HG02623 (cell line): Measurements from ENCODE around the gene TRAPPC11.

ENCODE experiments used
- ATAC-seq: cut with Tn5 transposase; IDR thresholded peaks from one replicate; pipeline ENCODE4 v1.9.1; 2021; ENCODE audit warnings: moderate library complexity; ENCODE audit not compliant: unreplicated experiment

Gene TRAPPC11

DNA sequence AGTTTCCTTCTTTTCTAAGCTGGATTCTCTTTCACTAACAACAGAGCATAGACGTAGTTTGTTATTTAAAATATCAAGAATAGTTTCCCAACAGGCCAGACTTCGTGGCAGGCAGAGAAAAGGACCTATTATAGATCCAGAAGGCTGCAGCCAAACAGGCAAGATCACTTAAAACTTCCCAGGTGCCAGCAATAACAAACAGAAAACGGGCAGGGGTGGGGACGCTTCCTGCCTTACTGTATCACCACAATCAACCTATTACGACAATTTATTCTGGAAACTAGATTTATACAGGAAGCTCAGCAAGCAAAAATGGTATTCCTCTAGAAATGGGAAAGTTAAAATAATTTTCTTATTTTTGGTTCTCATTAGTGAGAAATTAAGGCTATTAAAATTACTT, 22.2 kb upstream of the TRAPPC11 start:
- ATAC-seq = no peak

DNA sequence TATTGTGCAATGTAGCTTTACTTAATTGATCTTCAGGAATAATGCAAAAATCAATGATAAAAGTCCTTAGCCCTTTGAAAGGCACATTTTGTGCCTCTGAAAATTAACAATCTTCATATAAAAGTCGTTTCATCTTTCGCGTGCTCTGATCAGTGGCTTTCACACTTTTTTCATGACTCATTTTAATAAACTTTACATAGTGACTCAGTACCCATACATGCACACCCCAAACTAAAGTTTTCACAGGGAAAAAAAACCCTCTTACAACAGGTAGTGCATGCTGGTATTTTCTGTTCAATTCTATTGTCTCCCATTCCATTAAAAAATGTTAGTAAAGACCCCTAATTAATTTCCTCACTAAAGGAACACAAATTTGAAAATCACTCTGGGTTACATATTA, 21.6 kb upstream of the TRAPPC11 start:
- ATAC-seq = no peak

DNA sequence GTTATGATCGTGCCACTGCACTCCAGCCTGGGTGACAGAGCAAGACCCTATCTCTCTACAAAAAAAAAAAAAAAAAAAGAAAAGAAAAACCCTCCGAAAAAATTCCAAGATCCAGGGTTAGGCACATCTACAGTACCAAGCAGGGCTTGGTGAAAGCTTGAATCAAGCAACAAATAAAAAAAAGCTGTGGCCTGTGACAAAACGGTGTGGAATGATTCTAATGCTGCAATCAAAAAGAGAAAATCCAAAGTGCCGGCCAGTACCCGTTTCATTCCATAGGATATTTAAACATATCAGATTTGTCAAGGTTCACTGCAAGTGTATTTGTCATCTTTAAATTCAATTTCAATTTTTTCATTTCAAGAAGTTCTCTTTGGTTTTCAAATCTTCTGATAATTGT, 20.7 kb upstream of the TRAPPC11 start:
- no peak for ATAC-seq

DNA sequence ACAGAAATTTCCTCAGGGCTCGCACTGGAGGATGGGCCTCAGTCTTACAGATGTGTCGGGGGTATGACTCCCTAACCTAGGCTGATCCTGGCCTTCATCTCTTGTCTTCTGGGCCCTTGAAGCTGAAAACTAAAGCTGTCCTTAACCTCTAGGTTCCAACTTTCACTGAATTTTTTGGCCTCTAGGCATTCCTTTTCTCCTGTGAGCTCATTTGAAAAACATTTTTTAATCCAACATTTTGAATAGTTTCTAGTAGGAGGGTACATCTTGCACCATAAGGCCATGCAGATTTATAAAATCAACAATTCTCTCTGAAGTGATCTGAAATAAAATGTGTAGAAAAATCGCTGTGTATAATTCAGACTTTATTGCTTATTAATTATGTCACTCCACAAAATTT, 19.8 kb upstream of the TRAPPC11 start:
- ATAC-seq = no peak

DNA sequence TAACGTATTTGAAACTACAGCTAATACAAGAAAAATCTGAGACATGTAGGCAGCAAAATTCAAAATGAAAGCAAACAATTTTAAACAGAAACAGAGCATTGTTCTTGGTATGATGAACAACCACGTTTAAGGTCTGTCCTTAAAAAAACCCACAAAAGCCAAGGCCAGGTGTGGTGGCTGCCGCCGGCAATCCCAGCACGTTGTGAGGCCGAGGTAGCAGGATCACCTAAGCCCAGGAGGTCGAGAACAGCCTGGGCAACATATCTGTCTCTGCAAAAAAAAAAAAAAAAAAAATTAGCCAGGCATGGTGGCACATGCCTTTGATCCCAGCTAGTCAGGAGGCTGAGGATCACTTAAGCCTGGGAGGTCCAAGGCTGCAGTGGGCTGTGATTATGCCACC, 13.8 kb upstream of the TRAPPC11 start:
- no peak for ATAC-seq

DNA sequence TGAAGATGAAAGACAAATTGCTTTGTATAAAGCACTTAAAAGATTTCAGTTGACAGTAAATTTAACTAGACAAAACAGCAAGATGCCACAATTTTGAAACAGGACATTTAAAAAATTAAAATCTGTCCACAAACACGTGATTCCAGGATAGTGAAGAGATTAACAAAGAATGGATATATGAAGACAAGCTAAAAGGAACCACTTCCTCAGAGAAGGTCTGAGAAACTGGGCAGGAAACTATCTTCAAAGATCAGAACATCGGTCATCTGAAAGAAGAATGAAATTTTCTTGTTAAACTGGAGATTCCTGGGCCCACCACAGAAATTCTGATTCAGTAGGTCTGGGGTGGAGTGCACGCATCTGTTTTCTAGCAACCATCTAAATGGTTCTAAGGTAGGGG, 1.5 kb upstream of the TRAPPC11 start:
- ATAC-seq = no peak

DNA sequence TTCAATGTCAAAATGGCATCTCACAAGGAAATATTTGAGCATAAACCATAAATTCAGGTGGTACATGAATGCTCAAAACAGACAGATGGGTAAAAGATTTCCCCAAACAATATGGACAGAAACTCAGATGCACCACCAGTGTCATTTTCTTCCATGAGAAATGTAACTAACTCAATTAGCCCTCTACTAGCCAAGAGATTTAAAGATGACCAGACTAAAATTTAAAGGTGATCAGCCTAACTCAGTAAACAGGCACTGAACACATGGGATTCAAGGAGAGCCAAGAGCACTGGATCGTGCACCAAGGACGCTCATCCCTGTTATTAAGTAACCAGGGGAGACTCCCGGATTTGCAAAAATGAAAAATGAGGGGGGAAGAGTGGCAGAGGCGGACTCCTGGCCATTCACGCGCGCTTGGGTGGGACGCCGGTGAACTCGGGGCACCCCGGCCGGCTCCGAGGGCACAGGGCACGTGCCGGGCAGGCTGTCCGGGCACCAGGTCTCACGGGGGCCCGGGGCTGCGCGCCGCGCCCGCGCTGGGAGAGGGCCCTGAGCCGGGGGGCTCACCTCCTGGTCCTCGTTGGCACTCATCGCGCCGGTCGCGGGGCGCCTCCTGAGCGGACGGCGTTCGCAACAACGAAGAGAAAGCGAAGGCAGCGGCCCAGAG, 598 bp upstream of the TRAPPC11 start:
- ATAC-seq = no peak

DNA sequence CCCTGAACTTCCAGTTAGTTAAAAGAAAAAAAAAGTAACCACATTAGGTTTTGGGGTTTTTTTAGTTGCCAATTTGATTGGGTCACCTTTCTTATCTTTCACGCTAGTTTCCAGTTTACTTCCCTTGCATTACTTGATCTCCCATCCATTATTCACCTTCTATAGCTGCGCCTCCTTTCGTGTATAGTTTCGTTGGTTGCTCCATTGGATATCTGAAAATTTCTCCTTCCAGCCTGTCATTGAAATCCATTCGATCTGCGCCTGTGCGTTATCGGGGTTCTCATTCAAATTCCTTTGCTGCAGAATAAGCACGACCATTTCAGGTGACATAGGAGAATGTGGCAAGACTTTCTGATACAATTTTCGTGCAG, 764 bp downstream of the TRAPPC11 start:
- no peak for ATAC-seq

DNA sequence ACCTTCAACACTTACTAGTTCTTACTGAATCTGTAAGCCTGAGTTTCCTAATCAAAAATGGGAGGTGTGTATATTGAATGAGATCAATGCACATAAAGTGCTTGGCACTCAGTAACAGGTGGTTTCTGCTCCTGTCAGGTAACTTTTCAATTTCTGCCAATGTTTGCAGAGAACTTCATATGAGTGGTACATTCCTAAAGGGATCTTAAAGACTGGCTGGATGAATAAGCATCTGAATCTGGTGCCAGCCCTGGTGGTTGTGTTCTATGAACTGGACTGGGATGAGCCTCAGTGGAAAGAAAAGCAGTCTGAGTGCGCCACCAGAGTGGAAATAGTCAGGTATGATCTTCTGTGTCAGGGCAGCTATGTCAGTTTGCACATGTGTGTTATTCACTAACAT, 7.0 kb downstream of the TRAPPC11 start:
- no peak for ATAC-seq

DNA sequence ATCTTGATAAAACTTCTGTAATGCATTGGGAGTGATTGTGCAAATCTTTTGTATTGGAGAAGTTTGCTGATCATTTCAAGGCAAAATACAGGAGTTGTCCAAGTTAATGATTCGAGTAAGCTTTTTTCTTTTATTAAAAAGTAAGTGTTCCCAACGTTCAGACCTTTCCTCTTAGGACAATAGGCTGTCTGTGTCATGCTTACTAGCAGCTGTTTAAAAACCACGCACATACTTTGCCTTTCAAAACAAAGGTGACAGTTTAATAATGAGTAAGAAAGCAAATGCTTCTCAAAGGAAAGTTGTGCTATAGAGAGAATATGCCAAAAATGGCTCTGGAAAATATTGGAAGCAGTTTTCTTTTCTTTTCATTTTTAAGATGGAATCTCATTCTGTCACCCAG, 11.2 kb downstream of the TRAPPC11 start:
- no peak for ATAC-seq

DNA sequence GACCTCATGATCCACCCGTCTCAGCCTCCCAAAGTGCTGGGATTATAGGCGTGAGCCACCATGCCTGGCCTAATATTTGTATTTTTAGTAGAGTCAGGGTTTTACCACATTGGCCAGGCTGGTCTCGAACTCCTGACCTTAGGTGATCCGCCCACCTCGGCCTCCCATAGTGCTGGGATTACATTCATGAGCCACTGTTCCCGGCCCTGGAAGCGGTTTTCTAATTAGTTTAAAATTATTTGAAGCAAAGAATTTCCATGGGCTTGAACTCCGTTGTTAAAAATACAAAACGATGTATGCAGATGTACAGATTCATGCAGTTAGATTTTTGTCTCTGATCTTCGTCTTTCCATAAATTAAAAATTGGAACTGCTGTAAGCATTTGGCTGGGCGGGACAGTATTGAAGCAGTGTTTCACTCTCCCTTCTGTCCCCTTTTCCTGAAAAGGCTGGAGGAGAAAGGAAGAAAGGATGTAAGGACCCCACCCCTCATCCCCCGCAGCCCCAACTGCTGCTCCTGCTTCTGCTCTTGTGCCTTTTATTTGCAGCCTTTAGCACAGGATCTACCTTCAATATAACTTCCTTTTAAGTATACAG, 12.0 kb downstream of the TRAPPC11 start:
- no peak for ATAC-seq

DNA sequence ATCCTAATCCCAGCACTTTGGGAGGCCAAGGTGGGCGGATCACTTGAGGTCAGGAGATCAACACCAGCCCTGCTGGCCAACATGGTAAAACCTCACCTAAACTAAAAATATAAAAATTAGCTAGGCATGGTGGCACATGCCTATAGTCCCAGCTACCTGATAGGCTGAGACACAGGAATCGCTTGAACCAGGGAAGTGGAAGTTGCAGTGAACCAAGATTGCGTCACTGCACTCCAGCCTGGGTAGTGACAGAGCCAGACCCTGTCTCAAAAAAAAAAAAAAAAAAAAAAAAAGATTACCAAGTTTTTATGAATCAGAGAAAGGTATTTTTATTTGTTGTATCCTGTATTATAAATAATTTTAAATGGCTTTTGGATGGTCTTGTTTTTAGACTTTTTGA, 15.1 kb downstream of the TRAPPC11 start:
- no peak for ATAC-seq

DNA sequence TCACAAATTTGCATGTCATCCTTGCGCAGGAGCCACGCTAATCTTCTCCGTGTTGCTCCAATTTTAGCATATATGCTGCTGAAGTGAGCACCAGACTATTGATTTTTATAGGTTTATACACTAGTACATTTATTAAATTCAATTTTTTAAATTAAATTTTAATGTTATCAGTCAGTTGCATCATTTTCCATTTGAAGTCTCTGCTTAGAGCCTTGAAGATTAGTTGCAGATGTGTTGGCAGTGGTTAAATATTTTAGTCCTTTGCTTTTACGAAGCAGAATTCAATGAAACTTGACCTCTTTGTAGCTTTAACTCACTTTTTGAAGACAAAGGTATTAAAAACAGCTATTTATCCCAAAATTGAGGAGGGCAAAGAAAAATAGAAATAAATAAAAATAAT, 16.5 kb downstream of the TRAPPC11 start:
- no peak for ATAC-seq

DNA sequence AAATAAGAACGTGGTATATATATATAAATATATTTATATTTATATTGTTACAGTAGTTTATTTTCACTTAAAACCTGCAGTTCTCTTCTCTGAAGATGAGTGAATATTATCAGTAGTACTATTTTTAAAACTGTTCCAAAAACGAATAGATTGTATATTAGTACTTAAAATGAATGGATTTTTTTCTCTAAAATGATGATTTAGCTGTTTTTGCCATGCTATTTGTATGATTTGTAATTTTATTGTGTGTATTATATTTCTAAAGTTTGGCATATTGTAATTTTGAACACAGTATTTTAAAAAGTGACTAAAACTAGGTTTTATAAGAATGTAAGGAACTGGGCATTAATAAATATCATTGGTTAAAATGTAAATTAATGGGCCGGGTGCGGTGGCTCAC, 22.0 kb downstream of the TRAPPC11 start:
- ATAC-seq = no peak

DNA sequence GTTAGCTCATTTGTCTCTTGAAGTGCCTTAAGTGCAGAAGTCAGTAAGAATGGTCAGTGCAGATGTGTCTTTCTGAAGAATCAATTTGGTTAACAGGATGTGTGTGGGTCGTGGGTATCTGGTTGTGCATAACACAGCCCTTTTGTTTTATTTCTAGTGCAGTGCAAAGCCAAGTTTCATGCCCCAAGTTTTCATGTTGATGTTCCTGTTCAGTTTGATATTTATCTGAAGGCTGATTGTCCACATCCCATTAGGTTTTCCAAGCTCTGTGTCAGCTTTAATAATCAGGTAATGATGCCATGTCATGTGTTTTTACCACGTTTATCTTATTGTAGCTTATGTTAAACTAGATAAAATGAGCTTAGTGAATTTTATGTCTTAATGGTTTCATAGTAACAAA, 27.4 kb downstream of the TRAPPC11 start:
- no peak for ATAC-seq

DNA sequence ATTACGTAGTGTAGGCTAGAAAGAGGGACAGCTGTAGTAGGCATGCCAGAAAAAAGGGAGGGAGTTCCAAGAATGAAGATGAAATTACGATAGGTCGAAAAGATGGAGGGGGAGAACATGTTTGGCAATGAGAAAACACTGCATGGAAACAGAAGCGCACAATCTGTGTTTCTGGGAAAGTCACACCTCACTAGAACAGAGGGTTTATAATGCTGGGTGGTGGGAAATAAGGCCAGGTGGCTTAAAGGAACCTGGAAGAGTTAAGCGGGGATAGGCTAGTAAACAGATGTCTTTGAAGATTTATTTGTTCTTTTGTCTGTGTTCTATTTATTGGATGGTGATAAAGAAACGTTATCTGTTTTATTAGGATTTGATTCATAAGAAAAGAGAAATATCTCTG, 29.1 kb downstream of the TRAPPC11 start:
- no peak for ATAC-seq

DNA sequence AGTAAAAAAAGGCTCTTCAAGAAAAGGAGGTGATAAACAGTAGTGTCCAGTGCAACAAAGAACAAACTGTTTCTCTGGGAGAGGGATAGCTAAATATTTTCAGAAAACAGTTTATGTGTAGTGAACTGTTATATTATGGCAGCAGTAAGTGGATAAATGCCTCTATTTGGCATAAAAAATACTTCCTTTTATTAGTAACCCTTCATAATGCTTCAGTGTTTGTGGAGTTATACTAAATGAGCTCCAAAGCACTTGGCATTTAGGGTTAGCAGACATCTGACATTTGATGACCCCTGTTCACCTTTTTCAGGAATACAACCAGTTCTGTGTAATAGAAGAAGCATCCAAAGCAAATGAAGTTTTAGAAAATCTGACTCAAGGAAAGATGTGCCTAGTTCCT, 31.9 kb downstream of the TRAPPC11 start:
- ATAC-seq = no peak

DNA sequence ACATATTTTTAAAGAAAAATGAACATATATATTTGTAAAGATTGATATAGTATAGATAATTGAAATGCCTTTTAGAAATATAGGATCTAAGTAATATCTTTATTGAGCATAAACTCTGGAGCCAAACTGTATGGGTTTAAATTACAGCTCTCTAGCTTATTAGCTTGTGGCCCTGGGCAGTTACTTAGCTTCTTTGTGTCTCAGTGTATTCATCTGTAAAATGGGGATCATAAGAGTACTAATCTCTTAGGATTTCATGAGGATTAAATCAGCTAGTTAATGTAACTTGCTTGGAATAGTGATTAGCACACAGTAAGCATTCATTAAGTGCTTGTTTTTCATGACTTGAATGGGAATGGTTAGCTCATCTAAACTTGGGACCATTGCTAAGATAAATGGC, 32.8 kb downstream of the TRAPPC11 start:
- ATAC-seq = no peak

DNA sequence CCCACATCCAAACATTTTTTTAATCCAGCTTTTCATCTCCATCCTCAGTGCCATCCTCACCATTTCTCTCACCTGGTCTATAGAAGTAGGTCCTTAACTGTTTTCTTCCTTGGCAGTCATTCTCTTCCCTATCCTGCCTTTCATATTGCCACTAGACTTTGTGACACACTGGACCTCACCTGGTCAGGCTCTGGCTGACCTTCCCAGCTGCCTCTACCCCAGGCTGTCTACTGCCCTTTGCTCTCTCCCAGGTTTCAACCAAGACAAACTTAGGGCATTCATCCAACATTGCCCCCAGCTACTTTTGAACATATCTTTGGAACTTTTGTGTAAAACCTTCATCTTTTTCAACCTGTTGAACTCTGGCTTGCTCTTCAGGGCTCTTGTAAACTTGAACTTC, 39.8 kb downstream of the TRAPPC11 start:
- no peak for ATAC-seq

DNA sequence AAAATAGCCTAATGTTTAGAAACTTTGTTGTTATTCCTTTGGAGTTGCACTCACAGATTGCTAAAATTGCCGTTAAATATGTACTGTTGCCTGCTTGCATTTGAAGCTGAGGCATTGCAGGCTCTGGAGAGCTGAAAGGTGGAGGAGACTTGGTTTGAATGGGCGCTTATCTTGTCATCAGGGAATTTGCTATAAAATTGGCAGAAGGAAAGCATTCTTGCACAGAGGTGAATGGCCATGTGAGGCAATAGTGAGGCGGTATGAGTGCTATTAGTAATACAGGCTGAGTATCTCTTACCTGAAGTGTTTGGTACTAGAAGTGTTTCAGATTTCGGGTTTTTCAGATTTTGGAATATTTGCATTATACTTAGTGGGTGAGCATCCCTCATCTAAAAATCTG, 41.3 kb downstream of the TRAPPC11 start:
- no peak for ATAC-seq

DNA sequence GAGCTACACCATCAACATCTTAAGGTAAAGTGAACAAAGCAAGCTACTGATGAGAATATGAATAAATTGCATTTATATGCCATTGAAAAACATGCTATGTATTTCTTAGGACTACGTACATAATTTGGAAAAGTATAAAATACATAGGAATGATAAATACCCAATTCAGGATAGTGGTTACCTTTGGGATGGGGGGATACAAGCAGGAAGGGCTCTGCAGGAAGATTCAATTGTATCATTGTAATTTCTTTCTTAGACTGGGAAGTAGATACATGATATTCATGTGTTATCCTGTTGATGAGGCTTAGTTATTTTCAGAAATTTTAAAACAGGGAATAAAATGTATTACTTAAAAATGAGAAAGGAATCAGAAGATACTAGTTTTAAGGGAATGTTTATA, 43.4 kb downstream of the TRAPPC11 start:
- ATAC-seq = no peak

DNA sequence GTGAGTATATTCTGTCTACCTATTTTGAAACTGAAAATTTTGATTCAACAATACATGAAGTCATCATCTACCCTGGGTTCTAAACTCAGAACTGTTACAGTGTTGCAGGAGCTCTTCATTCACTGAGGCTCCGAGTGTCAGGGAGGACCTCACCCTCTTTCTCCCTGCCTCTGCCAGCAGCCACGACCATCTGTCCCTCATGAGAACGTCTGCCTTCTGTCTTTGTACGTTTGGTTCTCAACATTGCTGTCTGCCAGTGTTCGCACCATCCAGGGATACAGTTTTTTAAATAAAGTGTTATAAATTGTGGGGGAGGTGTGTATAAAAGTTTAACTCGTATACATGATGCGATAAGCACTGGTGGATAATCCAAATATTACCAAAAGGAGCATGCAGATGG, 55.5 kb downstream of the TRAPPC11 start:
- ATAC-seq = no peak

DNA sequence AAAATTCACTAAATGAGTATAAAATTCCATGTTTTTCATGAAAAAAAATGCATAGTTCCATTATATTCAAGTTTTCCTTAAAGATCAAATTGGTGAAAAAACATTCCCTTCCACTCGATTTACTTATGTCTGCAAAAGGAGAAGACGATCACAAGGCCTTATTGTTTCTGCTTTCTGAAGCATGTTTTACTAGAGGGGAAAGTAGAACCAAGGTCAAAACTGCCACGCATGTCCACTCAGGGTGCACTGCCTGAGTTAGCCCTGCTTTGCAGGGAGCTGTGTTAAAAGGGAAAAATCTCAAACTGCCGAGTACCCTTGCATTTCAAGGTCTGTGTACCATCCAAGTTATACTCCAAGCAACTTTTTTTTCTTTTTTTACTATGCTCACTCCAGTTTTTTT, 57.2 kb downstream of the TRAPPC11 start:
- no peak for ATAC-seq
